A673 (cell line): Measurements from ENCODE around the gene KDM6B.

Experiments used
- EZH2 ChIP-seq: fragments of 200-600 bp; sonication (generic); IDR thresholded peaks from 2 replicates; pipeline ENCODE4 v1.6.1; 2017; ENCODE audit warnings: borderline replicate concordance, low read depth, mild to moderate bottlenecking, mixed read lengths, antibody characterized with exemption, low read length; ENCODE audit not compliant: poor library complexity, severe bottlenecking
- TF ChIP-seq, protein P1 (sequence below): fragments of 300-800, 200-600 bp; sonication (generic); conservative IDR thresholded peaks from 2 replicates; pipeline ENCODE4 v1.5.1; 2017; ENCODE audit warnings: low read depth, mild to moderate bottlenecking, antibody characterized with exemption, low read length, moderate library complexity, mixed read lengths

DNA sequence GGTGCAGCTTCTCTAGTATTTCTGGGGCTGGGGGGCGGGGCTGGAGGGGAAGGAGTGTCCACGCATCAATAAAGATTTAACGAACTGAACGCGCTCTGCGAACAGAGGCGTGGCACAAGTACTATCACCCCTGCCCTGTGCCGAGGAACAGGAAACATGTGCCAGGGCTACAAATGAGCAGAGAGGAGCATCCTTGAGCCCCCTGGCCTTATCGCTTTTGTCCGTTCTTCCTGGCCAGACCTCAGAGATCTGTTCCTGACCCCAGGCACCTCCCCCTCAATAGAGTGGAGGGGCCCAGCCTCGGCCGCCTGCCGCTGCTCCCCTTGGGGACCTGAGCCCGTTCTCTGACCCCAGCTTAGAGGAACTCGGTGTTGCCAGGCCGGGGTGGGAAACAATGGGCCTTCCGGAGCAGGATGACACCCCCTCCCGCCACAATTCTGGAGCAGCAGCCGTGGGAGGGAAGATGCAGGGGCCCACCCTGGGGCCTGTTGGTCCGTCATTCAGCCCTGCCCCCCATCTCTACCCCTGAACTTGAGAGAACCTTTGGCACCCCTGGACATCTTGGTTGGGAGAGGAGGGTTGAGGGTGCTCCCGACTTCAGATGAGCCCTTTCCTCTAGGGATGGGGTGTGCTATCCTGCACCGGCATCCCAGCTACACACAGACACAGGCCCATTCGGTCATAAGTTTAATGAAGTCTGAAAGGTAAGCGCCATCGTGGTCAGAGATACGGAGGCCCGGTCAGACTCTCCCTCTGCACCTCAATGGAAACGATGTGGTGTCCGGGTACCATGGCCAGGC lies 22.2 kb downstream of the KDM6B start:
- TF ChIP-seq, protein P1, sequence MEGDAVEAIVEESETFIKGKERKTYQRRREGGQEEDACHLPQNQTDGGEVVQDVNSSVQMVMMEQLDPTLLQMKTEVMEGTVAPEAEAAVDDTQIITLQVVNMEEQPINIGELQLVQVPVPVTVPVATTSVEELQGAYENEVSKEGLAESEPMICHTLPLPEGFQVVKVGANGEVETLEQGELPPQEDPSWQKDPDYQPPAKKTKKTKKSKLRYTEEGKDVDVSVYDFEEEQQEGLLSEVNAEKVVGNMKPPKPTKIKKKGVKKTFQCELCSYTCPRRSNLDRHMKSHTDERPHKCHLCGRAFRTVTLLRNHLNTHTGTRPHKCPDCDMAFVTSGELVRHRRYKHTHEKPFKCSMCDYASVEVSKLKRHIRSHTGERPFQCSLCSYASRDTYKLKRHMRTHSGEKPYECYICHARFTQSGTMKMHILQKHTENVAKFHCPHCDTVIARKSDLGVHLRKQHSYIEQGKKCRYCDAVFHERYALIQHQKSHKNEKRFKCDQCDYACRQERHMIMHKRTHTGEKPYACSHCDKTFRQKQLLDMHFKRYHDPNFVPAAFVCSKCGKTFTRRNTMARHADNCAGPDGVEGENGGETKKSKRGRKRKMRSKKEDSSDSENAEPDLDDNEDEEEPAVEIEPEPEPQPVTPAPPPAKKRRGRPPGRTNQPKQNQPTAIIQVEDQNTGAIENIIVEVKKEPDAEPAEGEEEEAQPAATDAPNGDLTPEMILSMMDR: no peak
- TF ChIP-seq EZH2: no peak
